CD4-positive, alpha-beta T cell treated with Interleukin-15 for 4 hours (primary cell): Measurements from ENCODE around the gene KLRF2.

Source experiments
- DNase-seq: peaks from one replicate; pipeline ENCODE4 v3.0.0-alpha.2; 2020; ENCODE audit warnings: low spot score

KLRF2 gene

GRCh38 chr12:9936591-9936990 lies 55.3 kb downstream of the KLRF2 start:
- DNase-seq, result no peak

- peak; percentile 19 for DNase-seq
Observed at GRCh38 chr12:9940375-9940774, 59.1 kb downstream of the KLRF2 start.

- no peak for DNase-seq
Observed at GRCh38 chr12:9941838-9942237, 60.5 kb downstream of the KLRF2 start.

DNA sequence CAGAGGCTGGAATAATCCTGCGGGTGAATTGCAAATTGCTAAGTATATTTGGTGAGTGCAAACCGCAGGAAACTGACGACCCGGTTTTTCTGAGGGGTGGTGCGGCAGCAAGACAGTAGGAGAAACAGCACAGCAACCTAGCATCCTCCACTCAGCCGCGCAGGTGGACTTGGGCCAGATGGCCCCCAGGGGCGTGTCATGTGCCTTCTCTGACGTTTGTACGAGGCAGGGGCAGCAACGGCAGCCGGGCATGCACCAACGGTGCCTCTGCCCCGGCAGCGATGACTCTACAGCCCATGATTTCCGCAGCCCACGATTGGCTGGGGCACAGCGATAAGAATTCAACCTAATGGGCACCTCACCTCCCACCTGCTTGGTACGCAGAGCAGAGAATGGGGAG lies 62.0 kb downstream of the KLRF2 start:
- no peak for DNase-seq

DNA sequence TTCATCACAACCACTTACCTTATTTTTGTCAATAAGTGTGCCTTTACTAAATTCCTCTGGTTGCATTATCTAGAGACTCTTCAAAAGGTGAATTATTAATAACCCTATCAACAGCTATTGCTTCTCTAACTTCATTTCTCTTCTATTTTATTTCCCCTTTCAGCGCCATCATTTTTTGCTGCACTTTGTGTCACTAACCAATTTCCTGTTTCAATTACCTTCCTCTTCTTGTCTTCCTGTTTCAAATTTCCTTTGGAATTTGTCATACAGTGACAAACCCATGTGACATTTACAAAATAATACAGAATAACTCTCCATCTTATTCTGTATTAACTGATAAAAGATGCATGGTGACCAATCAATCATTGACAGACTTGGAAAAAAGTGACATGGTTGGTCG lies 63.1 kb downstream of the KLRF2 start:
- no peak for DNase-seq
